HG02759 (cell line): ENCODE data around the gene SRCIN1.
"Not testable (repeated sequence)": the region's sequence is repeated elsewhere in the genome, so short reads cannot be mapped to it uniquely, and the experiment has no call there.

Experiments used
- ATAC-seq: cut with Tn5 transposase; IDR thresholded peaks from one replicate; pipeline ENCODE4 v1.9.1; 2021; ENCODE audit warnings: mild to moderate bottlenecking, moderate library complexity; ENCODE audit not compliant: unreplicated experiment

Gene SRCIN1

GRCh38 chr17:38550661-38551060, 55.1 kb downstream of the SRCIN1 start:
- ATAC-seq, result no peak

DNA sequence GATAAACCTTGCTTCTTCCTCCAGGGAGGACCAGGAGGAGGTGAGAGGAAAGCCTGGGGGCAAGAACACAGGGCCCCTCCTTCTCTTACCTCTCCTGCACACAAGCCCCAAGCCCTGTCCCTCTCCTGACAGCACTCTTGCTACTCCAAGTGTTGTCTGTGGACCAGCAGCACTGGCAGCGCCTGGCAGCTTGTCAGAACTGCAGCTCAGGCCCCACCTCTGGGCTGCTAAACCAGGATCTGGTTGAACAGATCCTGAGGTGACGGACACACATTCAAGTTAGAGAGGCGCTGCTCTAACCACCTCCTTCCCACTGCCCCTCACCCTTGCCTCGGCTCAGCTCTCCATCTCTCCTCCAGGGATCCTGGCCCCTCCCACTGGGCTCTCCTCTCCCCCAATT, 56.5 kb downstream of the SRCIN1 start:
- ATAC-seq, result no peak

DNA sequence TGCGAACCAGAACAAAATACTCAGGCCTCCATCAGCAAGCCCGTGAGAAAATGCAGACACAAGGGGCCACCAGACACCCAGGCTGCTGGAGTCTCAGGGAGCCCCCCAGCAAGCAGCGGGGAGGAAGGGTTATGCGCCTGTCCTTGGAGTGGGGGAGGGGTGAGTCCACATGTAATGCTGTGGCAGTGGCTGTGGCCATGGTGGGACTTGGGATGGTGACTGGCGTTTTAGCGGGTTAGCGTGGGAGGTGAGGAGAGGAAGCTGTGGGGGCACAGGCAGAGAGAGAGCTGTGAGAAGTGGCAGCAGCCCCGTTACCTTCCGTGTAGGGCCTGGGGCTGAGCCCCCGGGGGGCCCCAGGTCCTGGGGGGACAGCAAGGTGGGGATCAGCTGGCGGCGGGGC, 58.3 kb downstream of the SRCIN1 start:
- no peak for ATAC-seq

- no peak for ATAC-seq
Measured at GRCh38 chr17:38546396-38546795, 59.4 kb downstream of the SRCIN1 start.

DNA sequence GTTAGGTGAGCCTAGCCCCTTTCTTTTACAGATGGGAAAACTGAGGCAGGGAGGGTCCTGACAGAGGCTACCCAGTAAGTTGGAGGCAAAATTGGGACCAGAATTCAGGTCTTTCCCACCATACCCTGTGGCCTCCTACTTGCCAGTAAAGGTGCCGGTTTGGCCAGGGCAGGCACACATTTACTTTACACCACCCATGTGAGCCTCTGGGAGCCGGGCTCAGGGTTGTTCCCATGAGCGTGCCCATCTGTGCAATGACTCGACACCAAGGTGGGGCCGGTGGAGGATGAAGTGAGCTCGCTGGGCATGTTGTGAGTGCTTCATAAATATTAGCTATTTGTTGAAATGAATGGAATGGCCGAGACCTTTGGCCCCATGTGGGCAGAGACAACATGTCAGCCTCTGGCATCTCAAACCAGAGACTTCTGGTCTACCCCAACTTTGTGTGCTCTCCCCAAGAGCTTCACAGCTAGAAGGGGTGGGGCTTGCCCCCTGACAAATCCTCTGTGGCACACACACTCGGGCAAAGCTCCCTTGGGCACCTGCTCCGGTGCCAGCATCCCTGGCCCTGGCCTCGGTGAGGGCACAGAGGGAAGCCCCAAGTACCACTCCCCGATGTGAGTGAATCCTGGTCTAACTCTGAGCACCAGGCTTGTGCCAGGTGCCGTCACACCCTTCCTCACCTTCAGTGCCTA, 60.1 kb downstream of the SRCIN1 start:
- ATAC-seq, result no peak

- ATAC-seq, result no peak
Measured at GRCh38 chr17:38544839-38545209, 60.9 kb downstream of the SRCIN1 start.

GRCh38 chr17:38544175-38544838, 61.4 kb downstream of the SRCIN1 start:
- ATAC-seq, result no peak

DNA sequence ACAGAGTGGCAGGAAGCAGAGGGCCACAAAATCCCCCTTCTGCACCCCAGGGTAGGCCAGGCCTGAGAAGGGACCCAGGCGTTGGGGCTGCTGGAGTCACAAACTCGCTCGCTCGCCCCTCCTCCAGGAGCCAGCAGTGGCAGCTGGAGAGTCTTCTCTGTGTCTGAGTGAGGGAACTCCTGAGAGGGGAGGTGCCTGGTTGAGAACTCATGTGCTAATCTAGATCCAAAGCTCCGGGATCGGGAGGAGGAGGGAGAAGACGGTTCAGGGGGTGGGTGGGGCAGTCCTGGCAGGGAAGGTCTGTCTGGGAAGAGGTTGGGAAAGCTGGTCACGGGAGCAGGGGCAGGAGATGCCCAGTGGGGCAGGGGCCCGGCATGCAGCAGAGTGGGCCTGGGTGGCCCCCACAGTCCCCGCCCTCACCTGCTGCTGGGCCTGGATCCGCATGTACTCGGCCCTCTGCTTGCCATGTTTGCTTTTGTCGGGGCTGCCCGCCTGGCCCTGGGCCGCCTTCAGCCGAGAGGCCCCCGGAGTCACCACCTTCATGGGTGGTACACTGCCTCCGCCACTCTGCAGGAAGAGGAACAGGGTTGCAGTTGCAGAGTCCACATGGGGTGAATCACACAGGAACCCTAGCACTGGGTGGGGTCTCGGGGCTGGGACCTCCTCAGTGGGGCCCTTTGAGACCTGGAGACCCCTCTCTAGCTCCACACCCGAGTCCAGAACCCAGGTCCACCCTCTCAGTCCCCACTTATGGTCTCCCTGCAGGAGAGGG, 62.2 kb downstream of the SRCIN1 start:
- ATAC-seq, result no peak

DNA sequence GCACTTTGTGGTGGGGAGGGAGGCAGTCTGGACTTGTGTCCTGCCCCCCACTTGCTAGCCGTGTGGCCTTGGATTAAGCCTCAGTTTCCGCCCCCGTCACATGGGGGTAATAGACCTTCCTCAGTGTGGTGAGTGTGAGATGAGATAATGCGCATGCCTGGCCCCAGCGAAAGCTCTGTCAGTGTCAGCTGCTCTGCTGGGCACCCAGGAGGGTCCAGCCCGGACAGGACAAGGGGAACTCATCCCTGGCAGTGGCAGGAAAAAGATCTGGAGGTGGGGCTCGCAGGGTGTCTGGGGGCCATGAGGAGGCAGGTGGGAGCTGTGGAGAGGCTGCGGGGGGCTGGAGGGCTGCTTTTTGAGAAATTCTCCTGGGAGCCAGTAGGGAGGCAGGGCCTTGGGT, 63.5 kb downstream of the SRCIN1 start:
- ATAC-seq, result no peak

GRCh38 chr17:38541281-38541680, 64.5 kb downstream of the SRCIN1 start:
- ATAC-seq, result no peak

DNA sequence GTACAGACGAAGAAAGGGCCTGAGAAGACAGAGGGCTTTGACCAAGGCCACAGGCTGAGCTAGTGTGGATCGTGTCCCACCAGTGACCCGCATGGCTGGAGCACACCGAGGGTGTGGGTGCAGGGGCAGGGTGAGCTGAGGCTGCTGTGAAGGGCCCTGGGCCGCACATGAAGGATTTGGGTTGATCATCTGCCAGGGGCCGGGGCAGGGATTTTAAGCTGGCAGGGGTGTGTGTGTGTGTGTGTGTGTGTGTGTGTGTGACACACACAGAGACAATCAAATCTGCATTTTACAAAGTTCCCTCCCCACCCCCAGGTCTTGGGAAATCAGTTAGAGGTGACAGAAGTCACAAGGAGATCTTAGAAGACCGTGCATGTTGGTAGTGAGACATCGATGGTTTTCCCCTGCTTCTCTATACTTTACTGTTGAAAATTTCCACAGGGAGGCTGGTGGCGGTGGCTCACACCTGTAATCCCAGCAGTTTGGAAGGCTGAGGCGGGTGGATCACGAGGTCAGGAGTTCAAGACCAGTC, 65.2 kb downstream of the SRCIN1 start:
- no peak for ATAC-seq

GRCh38 chr17:38539386-38539785, 66.4 kb downstream of the SRCIN1 start:
- no peak for ATAC-seq

GRCh38 chr17:38538906-38539305, 66.8 kb downstream of the SRCIN1 start:
- no peak for ATAC-seq

- ATAC-seq, result no peak
Measured at GRCh38 chr17:38536661-38537060, 69.1 kb downstream of the SRCIN1 start.

- no peak for ATAC-seq
Measured at GRCh38 chr17:38535886-38536285, 69.9 kb downstream of the SRCIN1 start.

DNA sequence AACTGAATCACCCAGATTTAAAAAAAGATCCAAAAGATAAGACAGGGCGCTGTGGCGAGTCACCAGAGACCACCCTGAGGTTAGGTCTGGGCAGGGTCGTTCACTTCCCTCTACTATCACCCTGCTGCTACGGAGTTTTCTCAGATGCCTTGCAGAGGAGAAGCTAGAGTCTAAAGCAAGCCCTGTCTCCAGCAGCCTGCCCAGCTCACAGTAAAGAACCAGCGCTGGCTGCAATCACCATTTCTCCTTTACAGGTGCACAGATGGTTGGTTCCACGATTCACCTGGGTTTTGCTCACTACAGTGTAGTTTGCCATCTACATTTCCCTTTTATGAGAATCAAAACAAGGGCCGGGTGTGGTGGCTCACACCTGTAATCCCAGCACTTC, 71.3 kb downstream of the SRCIN1 start:
- ATAC-seq, result no peak

DNA sequence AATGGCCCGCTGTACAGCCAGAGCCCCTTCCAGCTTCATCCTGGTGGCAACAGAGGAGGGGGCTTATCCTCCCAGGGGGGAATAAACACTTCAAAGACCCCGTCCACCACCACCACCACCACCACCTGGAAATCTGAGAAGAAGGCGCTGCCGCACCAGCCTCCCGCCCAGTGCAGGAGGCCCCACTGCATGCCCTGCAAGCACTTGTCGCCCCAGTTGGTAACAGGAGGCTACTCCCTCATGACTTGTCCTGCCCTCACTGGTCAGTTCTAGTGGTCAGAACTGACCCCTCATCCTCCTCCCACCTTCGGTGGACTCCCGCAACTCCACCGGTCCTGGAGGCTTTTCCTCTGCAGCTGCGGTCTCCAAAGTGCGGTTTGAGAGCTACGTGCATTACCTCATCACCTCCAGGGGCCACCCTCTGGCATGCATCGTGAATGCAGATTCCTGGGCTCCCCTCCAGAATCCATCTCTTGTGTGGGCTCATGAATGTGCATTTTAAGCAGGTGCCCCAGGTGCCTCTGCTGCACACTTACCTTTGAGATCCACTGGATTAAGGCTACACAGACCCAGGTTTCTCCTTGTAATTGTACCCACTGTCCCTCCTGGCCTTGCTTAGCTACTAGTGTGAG, 71.8 kb downstream of the SRCIN1 start:
- ATAC-seq, result no peak

- ATAC-seq, result no peak
Measured at GRCh38 chr17:38533241-38533640, 72.5 kb downstream of the SRCIN1 start.

GRCh38 chr17:38532451-38532850, 73.3 kb downstream of the SRCIN1 start:
- no peak for ATAC-seq

- not testable (repeated sequence) for ATAC-seq
Measured at GRCh38 chr17:38531761-38532160, 74.0 kb downstream of the SRCIN1 start.

GRCh38 chr17:38530856-38531255, 74.9 kb downstream of the SRCIN1 start:
- ATAC-seq, result not testable (repeated sequence)
